GM21526 (cell line): ENCODE measurements around the gene ACER3.
"Not testable (repeated sequence)": the region's sequence is repeated elsewhere in the genome, so short reads cannot be mapped to it uniquely, and the experiment has no call there.

ENCODE experiments used
- ATAC-seq: cut with Tn5 transposase; IDR thresholded peaks from one replicate; pipeline ENCODE4 v1.9.1; 2021; ENCODE audit warnings: moderate library complexity; ENCODE audit not compliant: unreplicated experiment, low FRiP score

ACER3 gene

GRCh38 chr11:77031599-77031998 is 170.9 kb downstream of the ACER3 start:
- ATAC-seq = no peak

- no peak for ATAC-seq
Observed at GRCh38 chr11:77035039-77035438, 174.3 kb downstream of the ACER3 start.

- no peak for ATAC-seq
Observed at GRCh38 chr11:77035580-77035979, 174.9 kb downstream of the ACER3 start.

DNA sequence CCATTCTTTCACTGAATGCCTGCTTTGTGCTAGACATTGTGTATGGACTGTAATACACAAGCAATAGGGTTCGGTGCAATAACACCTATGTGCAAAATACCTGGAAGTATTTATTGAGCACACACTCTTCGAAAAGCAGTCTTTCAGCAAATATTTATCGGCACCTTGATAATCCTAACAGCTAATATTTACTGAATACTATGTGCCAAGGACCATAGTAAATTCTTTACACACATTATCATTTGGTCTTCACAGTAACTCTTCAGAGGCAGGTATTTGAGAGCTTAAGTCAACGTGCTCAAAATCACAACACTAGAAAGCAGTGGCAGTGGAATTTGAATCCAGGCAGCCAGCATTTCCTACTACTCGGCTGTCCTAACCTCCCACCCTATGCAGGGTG is 175.7 kb downstream of the ACER3 start:
- ATAC-seq = no peak

- no peak for ATAC-seq
Observed at GRCh38 chr11:77037057-77037456, 176.3 kb downstream of the ACER3 start.

DNA sequence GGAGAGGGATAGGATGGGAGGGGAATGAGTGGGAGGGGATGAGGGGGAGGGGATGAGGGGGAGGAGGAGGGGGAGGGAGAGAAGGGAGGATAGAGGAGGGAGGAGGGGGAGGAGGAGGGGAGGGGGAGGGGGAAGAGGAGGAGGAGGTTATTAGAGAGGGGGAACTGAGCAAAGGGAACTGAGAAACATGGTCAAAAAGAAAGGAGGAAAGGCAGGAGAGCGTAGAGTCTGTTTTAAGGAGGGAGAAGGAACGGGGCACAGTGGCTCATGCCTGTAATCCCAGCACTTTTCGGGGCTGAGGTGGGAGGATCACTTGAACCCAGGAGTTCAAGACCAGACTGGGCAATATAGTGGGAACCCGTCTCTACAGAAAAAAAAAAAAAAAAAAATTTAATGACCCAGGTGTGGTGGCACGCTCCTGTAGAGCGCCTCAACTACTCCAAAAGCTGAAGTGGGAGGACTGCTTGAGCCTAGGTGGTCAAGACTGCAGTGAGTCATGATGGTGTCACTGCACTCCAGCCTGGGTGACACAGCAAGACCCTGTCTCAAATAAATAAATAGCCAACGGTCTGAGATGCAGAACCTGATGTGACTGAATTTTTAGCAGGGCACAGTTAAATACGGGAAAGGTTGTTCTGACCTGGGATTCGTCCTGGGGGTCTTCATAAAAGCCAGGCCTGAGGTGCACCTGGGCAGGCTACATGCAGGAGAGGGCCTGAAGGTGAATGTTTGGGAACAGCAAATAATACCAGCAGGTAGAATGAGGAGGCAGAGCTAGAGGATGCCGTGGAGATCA is 177.5 kb downstream of the ACER3 start:
- ATAC-seq = no peak

GRCh38 chr11:77038825-77039326 is 178.2 kb downstream of the ACER3 start:
- ATAC-seq = no peak

GRCh38 chr11:77039491-77040400 is 179.0 kb downstream of the ACER3 start:
- ATAC-seq = no peak

- no peak for ATAC-seq
Observed at GRCh38 chr11:77040401-77040777, 179.7 kb downstream of the ACER3 start.

DNA sequence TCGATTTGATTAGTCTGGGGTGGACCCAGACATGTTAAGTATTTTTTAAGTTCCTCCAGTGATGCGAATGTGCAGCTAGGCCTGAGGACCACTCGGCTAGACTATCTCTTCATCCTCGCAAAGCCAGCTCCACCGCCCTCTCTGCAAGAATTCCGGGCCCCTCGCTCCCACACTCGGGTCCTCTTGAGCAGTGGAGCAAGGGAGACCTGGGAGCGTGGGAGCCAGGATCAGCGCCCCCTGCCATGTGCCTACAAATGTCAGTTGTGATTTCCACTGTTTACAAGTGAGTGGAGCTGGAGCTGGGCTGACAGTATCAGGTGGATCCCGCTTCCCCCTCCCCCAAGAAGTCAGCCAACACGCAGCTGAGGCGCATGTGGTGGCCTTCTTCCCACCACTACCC is 180.2 kb downstream of the ACER3 start:
- no peak for ATAC-seq

DNA sequence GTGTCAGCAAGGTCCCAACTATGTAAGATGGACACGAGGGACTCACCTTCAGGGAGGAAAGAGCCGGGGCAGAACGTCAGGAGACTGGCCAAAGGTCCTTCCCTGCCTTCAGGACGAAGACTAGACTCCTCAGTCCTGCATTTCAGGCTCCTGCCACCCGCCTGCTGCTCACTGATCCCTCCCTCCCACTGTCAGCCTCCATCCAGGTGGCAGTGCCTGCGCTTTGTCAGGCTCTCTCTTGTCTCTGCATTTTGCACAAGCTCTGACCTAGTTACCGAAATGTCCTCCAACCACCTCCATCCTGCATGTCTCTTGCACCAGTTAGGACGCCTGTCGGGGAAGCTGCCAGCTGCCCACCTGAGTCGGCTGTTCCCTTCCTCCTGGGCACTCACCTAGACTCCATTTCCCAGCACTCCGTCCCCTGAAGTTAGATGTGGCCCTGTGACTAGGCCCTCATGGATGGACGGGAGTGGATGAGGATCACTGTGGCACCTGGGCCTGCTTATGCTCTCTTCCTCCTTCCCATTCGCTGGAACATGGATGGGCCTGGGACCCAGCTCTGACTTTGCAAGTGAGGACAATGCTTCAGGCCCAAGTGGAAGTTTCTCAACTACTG is 181.5 kb downstream of the ACER3 start:
- no peak for ATAC-seq

- no peak for ATAC-seq
Observed at GRCh38 chr11:77044356-77044755, 183.6 kb downstream of the ACER3 start.

DNA sequence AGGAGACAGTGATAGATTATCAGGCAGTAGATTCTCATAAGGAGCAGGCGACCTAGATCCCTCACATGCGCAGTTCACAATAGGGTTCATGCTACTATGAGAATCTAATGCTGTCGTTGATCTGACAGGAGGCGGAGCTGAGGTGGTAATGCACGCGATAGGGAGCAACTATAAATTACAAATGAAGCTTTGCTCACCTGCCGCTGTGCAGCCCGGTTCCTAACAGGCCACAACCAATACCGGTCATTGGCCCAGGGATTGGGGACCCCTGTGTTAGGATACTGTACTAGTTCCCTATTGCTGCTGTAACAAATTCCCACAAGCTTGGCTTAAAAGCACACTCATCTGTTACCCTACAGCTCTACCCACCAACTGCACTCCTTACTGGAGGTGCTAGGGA is 184.2 kb downstream of the ACER3 start:
- ATAC-seq = no peak

GRCh38 chr11:77046060-77046501 is 185.4 kb downstream of the ACER3 start:
- ATAC-seq = no peak

- ATAC-seq = peak; percentile 79
Observed at GRCh38 chr11:77047007-77047927, 186.5 kb downstream of the ACER3 start.

DNA sequence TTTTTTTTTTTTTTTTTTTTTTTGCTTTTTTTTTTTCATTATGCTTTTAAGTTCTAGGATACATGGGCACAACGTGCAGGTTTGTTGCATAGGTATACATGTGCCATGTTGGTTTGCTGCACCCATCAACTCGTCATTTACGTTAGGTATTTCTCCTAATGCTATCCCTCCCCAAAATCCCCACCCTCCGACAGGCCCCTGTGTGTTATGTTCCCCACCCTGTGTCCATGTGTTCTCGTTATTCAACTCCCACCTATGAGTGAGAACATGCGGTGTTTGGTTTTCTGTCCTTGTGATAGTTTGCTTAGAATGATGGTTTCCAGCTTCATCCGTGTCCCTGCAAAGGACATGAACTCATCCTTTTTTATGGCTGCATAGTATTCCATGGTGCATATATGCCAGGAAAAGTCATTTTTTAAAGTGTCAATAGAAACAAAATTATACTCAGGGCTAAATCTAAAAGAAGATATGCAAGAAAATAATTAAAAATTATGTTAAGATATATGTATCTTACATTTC is 187.3 kb downstream of the ACER3 start:
- ATAC-seq = not testable (repeated sequence)

DNA sequence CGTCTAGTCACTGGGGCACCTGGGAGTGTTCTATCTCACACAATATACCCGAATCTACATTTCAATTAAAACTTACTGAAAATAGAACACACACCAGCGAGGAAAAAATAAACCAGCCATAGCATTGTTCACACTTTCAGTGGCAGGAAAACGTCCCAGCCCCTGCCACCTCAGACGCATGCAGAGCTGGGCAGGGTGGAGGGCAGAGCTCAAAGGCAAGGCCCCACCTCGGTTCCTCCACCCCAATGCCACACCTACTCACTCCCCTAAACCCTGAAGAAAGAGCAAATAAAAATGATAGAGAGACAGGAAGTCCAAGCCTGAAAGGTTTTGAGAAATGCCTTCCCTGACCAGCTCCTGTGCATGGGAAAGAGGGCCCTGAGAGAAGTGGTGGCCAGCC is 188.3 kb downstream of the ACER3 start:
- ATAC-seq = no peak

GRCh38 chr11:77051511-77051910 is 190.8 kb downstream of the ACER3 start:
- no peak for ATAC-seq

DNA sequence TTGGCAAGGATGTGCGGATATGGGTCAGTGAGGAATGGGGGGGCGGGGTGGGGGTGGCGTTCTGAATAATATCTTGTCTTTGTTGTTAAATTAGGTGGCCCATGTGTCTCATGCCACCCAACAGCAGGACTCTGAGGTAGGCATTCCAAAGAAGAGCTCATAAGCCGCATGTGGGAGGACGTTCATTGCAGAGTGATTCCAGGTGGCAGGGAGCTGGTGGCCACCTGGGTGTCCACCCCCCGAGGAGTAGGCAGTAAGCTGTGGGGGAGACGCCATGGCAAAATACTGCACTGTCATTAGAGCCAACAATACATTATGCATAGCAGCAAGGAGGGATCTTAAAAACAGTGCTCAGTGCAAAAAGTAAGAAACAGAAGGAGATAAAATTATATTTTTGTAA is 191.8 kb downstream of the ACER3 start:
- no peak for ATAC-seq
